NCI-H2227 (cell line): ENCODE data around the gene CEP350.

Experiments
- DNase-seq: peaks from one replicate; lab custom pipeline; 2025; ENCODE audit not compliant: unreplicated experiment; lab: John Stamatoyannopoulos, UW

The CEP350 gene

GRCh38 chr1:180046674-180047073 is 92.1 kb downstream of the CEP350 start:
- DNase-seq, result no peak

GRCh38 chr1:180053594-180054567 is 99.3 kb downstream of the CEP350 start:
- DNase-seq, result no peak

- DNase-seq, result no peak
These were observed 103.3 kb downstream of the CEP350 start for GRCh38 chr1:180057883-180058396.

GRCh38 chr1:180061019-180061418 is 106.4 kb downstream of the CEP350 start:
- no peak for DNase-seq

GRCh38 chr1:180062452-180062971 is 107.9 kb downstream of the CEP350 start:
- no peak for DNase-seq

GRCh38 chr1:180065408-180065807 is 110.8 kb downstream of the CEP350 start:
- no peak for DNase-seq

GRCh38 chr1:180066150-180066549 is 111.5 kb downstream of the CEP350 start:
- no peak for DNase-seq

- no peak for DNase-seq
These were observed 115.7 kb downstream of the CEP350 start for GRCh38 chr1:180070286-180070685.

- DNase-seq, result no peak
These were observed 117.1 kb downstream of the CEP350 start for GRCh38 chr1:180071759-180072158.

- DNase-seq, result no peak
These were observed 125.8 kb downstream of the CEP350 start for GRCh38 chr1:180080439-180080838.

- no peak for DNase-seq
These were observed 126.9 kb downstream of the CEP350 start for GRCh38 chr1:180081474-180081873.

GRCh38 chr1:180083164-180083563 is 128.6 kb downstream of the CEP350 start:
- DNase-seq, result no peak

- DNase-seq, result no peak
These were observed 130.3 kb downstream of the CEP350 start for GRCh38 chr1:180084867-180085266.

GRCh38 chr1:180085331-180085730 is 130.7 kb downstream of the CEP350 start:
- no peak for DNase-seq

- DNase-seq, result no peak
These were observed 138.5 kb downstream of the CEP350 start for GRCh38 chr1:180092931-180093650.

- no peak for DNase-seq
These were observed 140.2 kb downstream of the CEP350 start for GRCh38 chr1:180094705-180095295.

- no peak for DNase-seq
These were observed 142.1 kb downstream of the CEP350 start for GRCh38 chr1:180096584-180097325.

- no peak for DNase-seq
These were observed 142.7 kb downstream of the CEP350 start for GRCh38 chr1:180097326-180097605.

GRCh38 chr1:180101411-180101810 is 146.8 kb downstream of the CEP350 start:
- no peak for DNase-seq

GRCh38 chr1:180103819-180104218 is 149.2 kb downstream of the CEP350 start:
- no peak for DNase-seq

GRCh38 chr1:180112091-180112490 is 157.5 kb downstream of the CEP350 start:
- DNase-seq, result no peak
